ENCODE measurements around the gene GREB1.

GRCh38 chr2:11493282-11493681 lies 40.6 kb upstream of the GREB1 start:
- TF ChIP-seq POLR2AphosphoS5 (IDR thresholded peaks at IDR 0.05) (no peak), CTCF (IDR thresholded peaks at IDR 0.05) (no peak)

Data from upper lobe of left lung (tissue), 4 donors.